Measurements from ENCODE around the gene SNW1. TPM values are rescaled to one million over a fixed set of nuclear protein-coding genes. Genes with fewer than 3 reads are reported as not detected.
"Not testable (repeated sequence)": the region's sequence is repeated elsewhere in the genome, so short reads cannot be mapped to it uniquely, and the experiment has no call there.

SNW1 gene
- 48.4 and 61.5 TPM in 2 replicates for total RNA-seq
- 32.3 TPM for polyA plus RNA-seq (2012)

DNA sequence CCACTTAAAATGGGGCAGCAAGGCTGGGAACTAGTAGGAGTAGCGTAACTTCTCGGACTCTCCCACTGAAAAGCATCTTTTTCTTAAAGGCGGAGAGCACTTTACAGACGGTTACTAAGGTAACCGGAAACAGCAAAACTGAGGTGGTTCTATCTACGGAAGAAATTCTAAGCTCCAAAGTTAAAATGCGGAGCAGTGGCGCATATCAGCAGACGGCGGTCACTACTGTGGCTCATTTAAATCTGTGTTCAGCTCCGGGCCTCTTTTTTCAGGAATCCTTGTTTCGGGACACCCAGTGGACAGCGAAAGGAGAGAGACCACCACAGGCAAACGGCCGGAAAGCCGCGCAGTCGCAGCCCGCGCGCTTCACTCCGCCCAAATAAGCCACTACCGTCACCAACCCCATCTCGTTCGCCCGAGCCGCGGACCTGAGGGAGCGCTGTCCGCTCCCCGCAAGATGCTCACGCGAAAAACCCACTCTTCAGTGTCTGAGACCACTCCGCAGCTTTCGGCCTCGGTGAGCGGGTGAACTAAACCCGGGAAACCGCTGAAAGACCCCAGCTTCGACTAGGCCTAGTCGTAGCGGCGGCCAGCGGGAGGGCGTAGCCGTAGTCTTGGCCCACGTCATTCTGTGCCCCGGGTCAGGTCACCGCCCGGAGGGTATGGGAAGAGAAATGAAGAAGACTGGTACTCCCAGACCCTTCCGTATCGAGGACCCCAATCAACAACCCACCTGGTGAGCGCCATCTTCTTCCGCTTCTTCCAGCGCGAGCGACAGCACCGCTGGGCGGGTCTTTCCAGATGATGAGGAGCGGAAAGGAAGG is at the start of gene SNW1:
Gene SNW1 (minus strand): TSS at position 776 of the 824 bp plus-strand sequence. CDS start 29 bp downstream, at position 747.
- DNase-seq (ENCODE audit: low read depth), result peak; percentile 95

- DNase-seq (ENCODE audit: low read depth), result no peak
Observed at GRCh38 chr14:77809011-77809410, 48.1 kb upstream of the SNW1 start.

GRCh38 chr14:77808250-77808649 is 47.3 kb upstream of the SNW1 start:
- DNase-seq (ENCODE audit: low read depth), result no peak

GRCh38 chr14:77805706-77806105 is 44.8 kb upstream of the SNW1 start:
- no peak for DNase-seq (ENCODE audit: low read depth)

- DNase-seq (ENCODE audit: low read depth), result no peak
Observed at GRCh38 chr14:77804592-77804991, 43.6 kb upstream of the SNW1 start.

GRCh38 chr14:77800814-77801213 is 39.9 kb upstream of the SNW1 start:
- no peak for DNase-seq (ENCODE audit: low read depth)

- peak; percentile 91 for DNase-seq (ENCODE audit: low read depth)
Observed at GRCh38 chr14:77799863-77800730, 39.1 kb upstream of the SNW1 start, which contains the start of gene ADCK1. ADCK1 (plus strand) TSS chr14:77800109; CDS start chr14:77818979, 18,870 bp downstream.

GRCh38 chr14:77799456-77799855 is 38.5 kb upstream of the SNW1 start:
- not testable (repeated sequence) for DNase-seq (ENCODE audit: low read depth)

GRCh38 chr14:77794357-77794756 is 33.4 kb upstream of the SNW1 start:
- no peak for DNase-seq (ENCODE audit: low read depth)

DNA sequence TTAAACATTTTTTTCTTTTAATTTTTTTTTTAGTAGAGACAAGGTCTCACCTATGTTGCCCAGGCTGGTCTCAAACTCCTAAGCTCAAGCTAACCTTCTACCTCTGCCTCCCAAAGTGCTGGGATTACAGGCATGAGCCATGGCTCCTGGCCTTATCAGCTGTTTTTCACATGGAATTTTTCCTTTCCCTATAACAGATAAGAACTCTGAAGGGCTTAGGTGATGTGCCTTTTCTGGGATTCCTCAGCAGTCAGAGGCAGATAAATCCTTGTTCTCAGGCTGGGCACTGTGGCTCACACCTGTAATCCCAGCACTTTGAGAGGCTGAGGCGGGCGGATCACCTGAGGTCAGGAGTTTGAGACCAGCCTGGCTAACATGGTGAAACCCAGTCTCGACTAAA is 32.3 kb upstream of the SNW1 start:
- not testable (repeated sequence) for DNase-seq (ENCODE audit: low read depth)

DNA sequence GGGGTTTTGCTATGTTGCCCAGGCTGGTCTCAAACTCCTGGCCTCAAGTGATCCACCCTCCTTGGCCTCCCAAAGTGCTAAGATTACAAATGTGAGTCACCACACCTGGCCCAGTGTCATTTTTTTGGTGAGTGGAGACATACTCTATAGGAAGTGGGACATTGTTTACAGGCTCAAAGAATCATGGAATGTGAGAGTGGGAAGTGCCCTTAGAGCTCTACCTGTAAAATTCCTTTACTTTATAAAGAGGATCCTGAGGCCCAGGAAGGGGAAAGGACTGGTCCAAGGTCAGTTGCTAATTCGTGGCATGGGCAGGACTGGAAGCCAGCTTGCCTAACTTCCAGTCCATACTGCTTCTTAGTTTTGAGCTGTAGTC is 30.3 kb upstream of the SNW1 start:
- DNase-seq (ENCODE audit: low read depth), result no peak

GRCh38 chr14:77790566-77791224 is 29.7 kb upstream of the SNW1 start:
- peak; percentile 75 for DNase-seq (ENCODE audit: low read depth)

GRCh38 chr14:77786148-77786547 is 25.2 kb upstream of the SNW1 start:
- DNase-seq (ENCODE audit: low read depth), result no peak

DNA sequence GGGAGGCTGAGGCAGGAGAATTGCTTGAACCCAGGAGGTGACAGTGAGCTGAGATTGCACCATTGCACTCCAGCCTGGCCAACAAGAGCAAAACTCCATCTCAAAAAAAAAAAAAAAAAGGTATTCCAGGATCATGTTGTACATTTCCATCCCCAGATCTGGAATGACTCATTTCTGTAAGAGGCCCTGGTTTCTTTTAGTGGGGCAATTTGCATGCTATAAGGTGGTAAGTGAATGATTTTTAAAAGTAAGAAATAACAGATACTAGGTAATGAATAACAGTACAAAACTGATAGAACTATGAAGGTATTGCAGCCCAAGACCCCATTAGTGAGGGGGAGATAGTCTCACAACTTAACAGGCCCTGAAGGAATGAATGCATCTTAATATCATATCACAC is 21.2 kb upstream of the SNW1 start:
- no peak for DNase-seq (ENCODE audit: low read depth)

- DNase-seq (ENCODE audit: low read depth), result not testable (repeated sequence)
Observed at GRCh38 chr14:77773966-77774365, 13.0 kb upstream of the SNW1 start.

GRCh38 chr14:77768442-77769069 is 7.6 kb upstream of the SNW1 start:
- DNase-seq (ENCODE audit: low read depth), result not testable (repeated sequence)

- no peak for DNase-seq (ENCODE audit: low read depth)
Observed at GRCh38 chr14:77763978-77764377, 3.0 kb upstream of the SNW1 start.

GRCh38 chr14:77763316-77763715 is 2.4 kb upstream of the SNW1 start:
- no peak for DNase-seq (ENCODE audit: low read depth)

DNA sequence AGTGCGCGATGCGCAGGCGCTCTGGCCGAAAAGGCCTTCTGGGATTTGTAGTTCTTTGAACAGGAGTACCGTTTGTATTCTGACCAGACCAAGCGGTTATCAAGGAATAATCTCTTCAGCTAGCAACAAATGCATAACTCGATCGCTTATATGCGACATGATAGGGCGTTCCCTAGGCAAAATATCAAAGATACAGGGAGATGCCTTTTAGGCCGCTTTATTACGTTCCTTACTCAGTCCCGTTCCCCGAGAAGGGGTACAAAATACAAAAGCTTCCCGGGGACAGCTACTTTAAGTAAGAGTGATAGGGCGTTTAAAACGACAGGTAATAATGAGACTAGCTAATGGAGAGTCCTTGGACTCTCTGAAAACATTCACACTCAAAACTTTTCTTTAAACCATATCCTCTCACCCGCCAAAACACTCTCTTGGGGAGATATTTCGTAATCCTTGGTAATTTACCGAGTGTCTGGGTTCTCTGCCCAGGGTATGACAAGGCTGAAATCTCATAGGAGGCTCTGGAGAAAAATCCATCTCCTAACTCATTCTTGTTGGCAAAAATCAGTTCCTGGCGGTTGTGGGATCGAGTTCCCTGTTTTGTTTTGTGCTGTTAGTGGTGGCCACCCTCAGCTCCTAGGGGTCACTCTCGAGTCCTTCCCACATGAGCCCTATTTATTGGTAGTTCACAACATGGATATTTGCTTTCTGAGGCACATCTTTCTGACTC is 412 bp upstream of the SNW1 start:
- peak; percentile 60 for DNase-seq (ENCODE audit: low read depth)

GRCh38 chr14:77752799-77753516 is 8.0 kb downstream of the SNW1 start:
- DNase-seq (ENCODE audit: low read depth), result no peak
